Fibroblast of villous mesenchyme (primary cell): ENCODE results near the gene RIOX2. TPM values are rescaled to one million over a fixed set of nuclear protein-coding genes. Genes with fewer than 3 reads are reported as not detected.
"Not testable (repeated sequence)": the region's sequence is repeated elsewhere in the genome, so short reads cannot be mapped to it uniquely, and the experiment has no call there.

Source experiments
- DNase-seq: peaks from one replicate; pipeline ENCODE4 v3.0.0-alpha.2; 2010; ENCODE audit warnings: low read depth
- H3K4me3 ChIP-seq: 2 replicates; pipeline ENCODE4 v1.5.1; 2011; ENCODE audit warnings: low read depth, mild to moderate bottlenecking, low read length
- total RNA-seq: library from RNA; depleted of rRNA; stranded (reverse); fragments of >200 nt; gene quantifications from 2 replicates; pipeline ENCODE4 v1.2.3, GENCODE V29; 2012
- TF ChIP-seq, protein P1 (sequence below): IDR thresholded peaks from 2 replicates; pipeline ENCODE4 v1.5.1; 2012; ENCODE audit warnings: low read depth, mild to moderate bottlenecking, low read length; ENCODE audit not compliant: insufficient read depth

The RIOX2 gene
- total RNA-seq = 31.6 and 34.1 TPM in 2 replicates

DNA sequence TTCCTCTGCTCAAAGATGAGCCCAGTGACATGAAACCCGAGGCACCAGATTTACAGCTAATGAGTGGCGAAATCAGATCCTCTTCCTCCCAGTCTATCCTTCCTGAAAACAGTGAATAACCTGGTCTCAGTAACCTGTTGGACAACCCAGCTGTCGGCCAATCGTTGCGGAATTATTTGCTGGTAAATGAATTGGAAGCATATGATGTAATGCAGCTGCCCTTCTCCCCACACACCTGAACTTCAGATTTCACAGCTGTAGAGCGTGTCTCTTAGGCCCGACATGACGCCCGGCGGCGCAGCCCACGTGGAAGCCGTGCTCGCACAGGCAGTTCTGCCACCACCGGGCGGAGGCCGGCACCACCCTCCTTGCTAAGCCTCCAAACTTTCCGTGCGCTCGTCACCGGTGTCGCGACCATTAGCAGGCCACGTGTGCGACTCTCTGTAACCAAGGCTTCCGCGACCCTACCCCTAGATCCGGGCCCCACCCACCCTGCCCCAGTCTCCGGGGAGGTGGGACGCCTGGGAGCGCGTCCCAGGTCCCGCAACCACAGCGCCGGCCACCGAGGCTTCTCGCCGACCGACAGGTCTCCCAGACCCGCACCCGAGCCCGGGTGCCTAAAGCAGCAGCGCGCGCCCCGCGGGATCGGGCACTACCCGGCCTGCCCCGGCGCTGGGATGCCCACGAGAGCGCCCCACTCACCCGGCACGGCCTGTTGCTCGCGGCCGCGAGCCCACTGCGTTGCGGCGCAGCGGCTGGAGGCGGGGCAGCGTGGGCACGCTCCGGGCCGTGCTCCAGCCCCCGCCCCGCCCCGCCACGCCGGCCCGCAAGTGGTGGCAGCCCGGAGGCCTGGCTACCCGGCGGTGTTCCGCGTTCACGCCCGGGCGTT, at the start of gene RIOX2:
TSS of gene RIOX2 (minus strand) at position 753 of the 889 bp plus-strand sequence. CDS start 4,838 bp downstream, outside the sequence.
- DNase-seq = peak; percentile 68
- peak within 1 kb of the TSS; percentile 71 for H3K4me3 ChIP-seq
- TF ChIP-seq, protein P1, sequence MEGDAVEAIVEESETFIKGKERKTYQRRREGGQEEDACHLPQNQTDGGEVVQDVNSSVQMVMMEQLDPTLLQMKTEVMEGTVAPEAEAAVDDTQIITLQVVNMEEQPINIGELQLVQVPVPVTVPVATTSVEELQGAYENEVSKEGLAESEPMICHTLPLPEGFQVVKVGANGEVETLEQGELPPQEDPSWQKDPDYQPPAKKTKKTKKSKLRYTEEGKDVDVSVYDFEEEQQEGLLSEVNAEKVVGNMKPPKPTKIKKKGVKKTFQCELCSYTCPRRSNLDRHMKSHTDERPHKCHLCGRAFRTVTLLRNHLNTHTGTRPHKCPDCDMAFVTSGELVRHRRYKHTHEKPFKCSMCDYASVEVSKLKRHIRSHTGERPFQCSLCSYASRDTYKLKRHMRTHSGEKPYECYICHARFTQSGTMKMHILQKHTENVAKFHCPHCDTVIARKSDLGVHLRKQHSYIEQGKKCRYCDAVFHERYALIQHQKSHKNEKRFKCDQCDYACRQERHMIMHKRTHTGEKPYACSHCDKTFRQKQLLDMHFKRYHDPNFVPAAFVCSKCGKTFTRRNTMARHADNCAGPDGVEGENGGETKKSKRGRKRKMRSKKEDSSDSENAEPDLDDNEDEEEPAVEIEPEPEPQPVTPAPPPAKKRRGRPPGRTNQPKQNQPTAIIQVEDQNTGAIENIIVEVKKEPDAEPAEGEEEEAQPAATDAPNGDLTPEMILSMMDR = no peak

DNA sequence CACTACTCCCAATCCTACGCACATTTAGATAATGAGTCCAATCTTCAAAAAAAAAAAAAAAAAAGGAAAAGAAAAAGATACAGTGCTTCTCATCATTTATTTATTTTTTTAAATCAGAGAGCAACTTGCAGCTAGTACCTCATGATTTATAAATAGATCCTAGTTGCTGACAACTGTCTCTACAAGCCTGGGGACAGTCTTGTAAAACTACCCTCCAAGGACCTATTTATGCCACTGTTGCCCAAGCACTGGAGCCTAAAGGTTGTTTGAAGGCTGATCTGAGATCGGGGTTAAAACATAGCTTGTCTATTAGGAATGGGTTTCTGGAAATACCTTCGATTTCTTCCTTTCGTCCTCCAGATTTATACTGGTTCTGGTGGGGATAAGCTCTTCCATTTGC, 48.2 kb upstream of the RIOX2 start:
- TF ChIP-seq, protein P1 = no peak
- DNase-seq = no peak

GRCh38 chr3:98018301-98018700, 46.1 kb upstream of the RIOX2 start:
- TF ChIP-seq, protein P1 = no peak
- DNase-seq = no peak
- no peak overlapping the region for H3K4me3 ChIP-seq

More for the DNA sequence above, 48.2 kb upstream of the RIOX2 start:
- H3K4me3 ChIP-seq = no peak overlapping the region

DNA sequence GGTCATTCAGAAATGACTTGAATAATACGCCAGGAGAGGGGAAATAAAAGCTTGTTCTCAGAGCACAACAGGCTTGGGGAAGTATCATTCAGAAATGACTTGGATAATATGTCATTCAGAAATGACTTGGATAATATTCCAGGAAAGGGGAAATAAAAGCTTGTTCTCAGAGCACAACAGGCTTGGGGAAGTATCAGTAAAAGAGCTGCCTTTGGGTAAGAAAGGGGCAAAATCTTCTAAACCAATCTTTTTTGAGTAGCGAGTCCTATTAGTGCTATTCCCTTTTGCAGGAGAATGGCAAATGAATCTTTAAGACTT, 42.0 kb upstream of the RIOX2 start:
- no peak for DNase-seq
- no peak overlapping the region for H3K4me3 ChIP-seq
- TF ChIP-seq, protein P1 = no peak

- DNase-seq = peak; percentile 72
- TF ChIP-seq, protein P1 = no peak
- no peak overlapping the region for H3K4me3 ChIP-seq
These were observed 41.4 kb upstream of the RIOX2 start for GRCh38 chr3:98013411-98014267.

DNA sequence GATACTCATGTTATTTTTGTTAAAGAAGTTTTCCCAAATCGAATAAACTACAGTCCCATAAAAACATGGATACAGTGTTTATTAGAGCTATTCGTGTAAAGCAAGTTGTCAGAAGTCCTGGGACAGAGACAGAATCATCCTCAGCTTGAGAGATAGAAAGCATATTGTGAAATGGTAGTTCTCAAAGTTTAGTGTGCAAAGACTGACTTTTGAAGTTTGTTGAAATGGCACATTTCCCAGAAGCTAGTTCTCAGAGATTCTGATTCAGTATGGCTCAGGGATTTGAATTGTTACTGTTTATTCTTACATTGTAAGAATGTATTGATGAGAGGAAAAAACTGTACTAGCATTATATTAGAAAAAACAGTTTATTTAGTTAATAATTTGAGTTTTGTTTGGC, 40.7 kb upstream of the RIOX2 start:
- DNase-seq = peak; percentile 83
- no peak overlapping the region for H3K4me3 ChIP-seq
- TF ChIP-seq, protein P1 = no peak

DNA sequence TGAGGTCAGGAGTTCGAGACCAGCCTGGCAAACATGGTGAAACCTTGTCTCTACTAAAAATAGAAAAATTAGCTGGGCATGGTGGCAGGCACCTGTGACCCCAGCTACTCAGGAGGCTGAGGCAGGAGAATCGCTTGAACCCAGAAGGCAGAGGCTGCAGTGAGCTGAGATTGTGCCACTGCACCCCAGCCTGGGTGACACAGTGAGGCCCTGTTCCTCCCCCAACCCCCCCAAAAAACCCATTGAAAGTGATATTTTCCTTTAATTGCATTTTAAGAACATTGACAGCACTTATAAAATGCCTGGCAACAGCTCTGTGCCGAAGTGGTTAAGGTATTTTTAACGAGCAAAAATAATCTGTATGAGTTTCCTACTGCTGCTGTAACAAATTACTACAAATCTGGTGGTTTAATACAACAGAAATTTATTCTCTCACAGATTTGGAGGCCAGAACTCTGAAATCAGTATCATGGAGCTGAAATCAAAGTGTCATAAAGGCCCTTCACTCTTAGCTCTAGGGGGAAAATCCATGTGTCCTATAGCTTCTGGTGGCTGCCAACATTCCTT, 38.7 kb upstream of the RIOX2 start:
- H3K4me3 ChIP-seq, DNase-seq: not testable (repeated sequence)
